NCI-H1105 (cell line): Measurements from ENCODE around the gene ELP2.
"Not testable (repeated sequence)": the region's sequence is repeated elsewhere in the genome, so short reads cannot be mapped to it uniquely, and the experiment has no call there.

ENCODE experiments used
- DNase-seq: peaks from one replicate; lab custom pipeline; 2025; lab: John Stamatoyannopoulos, UW

ELP2 gene

GRCh38 chr18:36191286-36191685 is 61.6 kb downstream of the ELP2 start:
- no peak for DNase-seq

- no peak for DNase-seq
These were observed 62.0 kb downstream of the ELP2 start for GRCh38 chr18:36191711-36192110.

GRCh38 chr18:36194600-36195315 is 65.1 kb downstream of the ELP2 start:
- no peak for DNase-seq

- no peak for DNase-seq
These were observed 65.9 kb downstream of the ELP2 start for GRCh38 chr18:36195427-36196122.

- no peak for DNase-seq
These were observed 66.7 kb downstream of the ELP2 start for GRCh38 chr18:36196238-36196995.

GRCh38 chr18:36197511-36198166 is 67.9 kb downstream of the ELP2 start:
- no peak for DNase-seq

- no peak for DNase-seq
These were observed 70.1 kb downstream of the ELP2 start for GRCh38 chr18:36199691-36200295.

GRCh38 chr18:36200354-36200771 is 70.7 kb downstream of the ELP2 start:
- DNase-seq: no peak

GRCh38 chr18:36201765-36202164 is 72.1 kb downstream of the ELP2 start:
- DNase-seq: no peak

- DNase-seq: no peak
These were observed 73.7 kb downstream of the ELP2 start for GRCh38 chr18:36203360-36203895.

- DNase-seq: no peak
These were observed 75.5 kb downstream of the ELP2 start for GRCh38 chr18:36205166-36205565.

- no peak for DNase-seq
These were observed 77.6 kb downstream of the ELP2 start for GRCh38 chr18:36207303-36207702.

GRCh38 chr18:36207969-36208368 is 78.3 kb downstream of the ELP2 start:
- DNase-seq: not testable (repeated sequence)

GRCh38 chr18:36211612-36212065 is 81.9 kb downstream of the ELP2 start:
- no peak for DNase-seq

- DNase-seq: no peak
These were observed 82.8 kb downstream of the ELP2 start for GRCh38 chr18:36212301-36213171.

GRCh38 chr18:36214811-36215210 is 85.1 kb downstream of the ELP2 start:
- no peak for DNase-seq

GRCh38 chr18:36215577-36215976 is 85.9 kb downstream of the ELP2 start:
- no peak for DNase-seq

- DNase-seq: no peak
These were observed 87.6 kb downstream of the ELP2 start for GRCh38 chr18:36217348-36217747.

GRCh38 chr18:36229188-36229587 is 99.5 kb downstream of the ELP2 start:
- DNase-seq: no peak
